GM12878 (cell line): Measurements from ENCODE around the gene KIAA1328.

Experiments
- BCL11A ChIP-seq: IDR thresholded peaks from 2 replicates; pipeline ENCODE4 v1.6.1; 2011; ENCODE audit warnings: low read depth, low read length
- EGR1 ChIP-seq, 2 experiments: IDR thresholded peaks; 1 replicate in 1 of 2; 2 replicates in 1 of 2; pipeline ENCODE4 v1.6.1; 2011 to 2012; ENCODE audit warnings: low read depth in 2 of 2, low read length in 2 of 2, borderline replicate concordance in 1 of 2, mild to moderate bottlenecking in 1 of 2, moderate library complexity in 1 of 2
- PAX8 ChIP-seq: fragments of 450-650 bp; IDR thresholded peaks from 2 replicates; pipeline ENCODE4 v1.6.1; 2017; ENCODE audit warnings: mild to moderate bottlenecking, moderate library complexity
- REST ChIP-seq: IDR thresholded peaks from 2 replicates; pipeline ENCODE4 v1.6.1; 2012; ENCODE audit warnings: mild to moderate bottlenecking, low read depth, low read length
- RFX5 ChIP-seq: IDR thresholded peaks from 2 replicates; pipeline ENCODE4 v1.6.1; 2011; ENCODE audit warnings: low read depth, low read length, improper control_type of control experiment

- TF ChIP-seq RFX5 (no peak), BCL11A (no peak), PAX8 (no peak), EGR1 (IDR thresholded peaks at IDR 0.05; ENCODE audit: borderline replicate concordance in 1 of 2, low read depth in 2 of 2, low read length in 2 of 2) (no peak), REST (no peak)
Observed at GRCh38 chr18:36808681-36809080, 20.2 kb upstream of the KIAA1328 start.
